ENCODE data around the gene RTRAF. TPM values are rescaled to one million over a fixed set of nuclear protein-coding genes. Genes with fewer than 3 reads are reported as not detected.

The RTRAF gene
- total RNA-seq, 1 experiment from 2014 or later, result 784 TPM

DNA sequence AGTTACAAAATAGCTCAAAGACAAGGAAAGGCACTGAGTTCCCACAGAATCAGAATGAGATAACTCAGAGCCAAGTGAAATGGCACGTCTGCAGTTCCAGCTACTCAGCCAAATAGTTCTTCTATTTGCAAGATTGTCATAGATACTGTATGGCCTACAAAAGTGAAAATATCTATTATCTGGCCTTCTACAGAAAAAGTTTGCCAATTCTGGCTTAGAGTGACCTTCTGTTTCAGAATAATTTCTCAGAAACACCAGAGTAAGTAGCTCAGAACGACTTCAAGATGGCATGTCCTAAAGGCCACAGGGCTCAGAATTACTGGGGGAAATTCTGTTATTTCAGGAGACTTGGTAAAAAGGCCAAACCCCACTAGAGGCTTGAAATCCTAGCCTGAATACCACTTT is 10.7 kb upstream of the RTRAF start:
- H3K27me3 ChIP-seq (ENCODE audit: low read length), result no peaks in the 10 kb centered on the region
- H3K9me2 ChIP-seq (replicated peaks; ENCODE audit: insufficient read depth, low read length), result no peaks in the 10 kb centered on the region
- H3K4me1 ChIP-seq (ENCODE audit: low read length), result peaks cover 24% of the 10 kb centered on the region
- no peak overlapping the region for H2AFZ ChIP-seq (ENCODE audit: low read length)
- H3K36me3 ChIP-seq (ENCODE audit: insufficient read depth, low read length), result no peaks in the 10 kb centered on the region
- H3K9me3 ChIP-seq (ENCODE audit: low read length), result no peaks in the 10 kb centered on the region
- H3K4me3 ChIP-seq (ENCODE audit: low read length), result no peak overlapping the region
- H3K4me2 ChIP-seq (ENCODE audit: low read depth, low read length, poor library complexity, severe bottlenecking), result no peak overlapping the region
- no peak for DNase-seq
- H4K20me1 ChIP-seq (ENCODE audit: insufficient read depth, low read depth, low read length), result no peaks in the 10 kb centered on the region
- H3K9ac ChIP-seq (ENCODE audit: low read length), result no peak overlapping the region
- peak overlapping the region; percentile 33 for H3K27ac ChIP-seq (ENCODE audit: low read length)
- H3K79me2 ChIP-seq (ENCODE audit: low read length), result no peaks in the 10 kb centered on the region

- no peaks in the 10 kb centered on the region for H3K36me3 ChIP-seq (ENCODE audit: insufficient read depth, low read length)
- H3K27me3 ChIP-seq (ENCODE audit: low read length), result no peaks in the 10 kb centered on the region
- no peak overlapping the region for H3K4me2 ChIP-seq (ENCODE audit: low read depth, low read length, poor library complexity, severe bottlenecking)
- DNase-seq, result peak; percentile 94
- no peak overlapping the region for H3K9ac ChIP-seq (ENCODE audit: low read length)
- no peaks in the 10 kb centered on the region for H4K20me1 ChIP-seq (ENCODE audit: insufficient read depth, low read depth, low read length)
- H3K9me2 ChIP-seq (replicated peaks; ENCODE audit: insufficient read depth, low read length), result no peaks in the 10 kb centered on the region
- H3K4me3 ChIP-seq (ENCODE audit: low read length), result no peak overlapping the region
- H3K27ac ChIP-seq (ENCODE audit: low read length), result peak overlapping the region; percentile 33; the same call in 1 of the 2 replicates
- H3K79me2 ChIP-seq (ENCODE audit: low read length), result no peaks in the 10 kb centered on the region
- H2AFZ ChIP-seq (ENCODE audit: low read length), result no peak overlapping the region
- H3K9me3 ChIP-seq (ENCODE audit: low read length), result no peaks in the 10 kb centered on the region
- peaks cover 24% of the 10 kb centered on the region for H3K4me1 ChIP-seq (ENCODE audit: low read length)
These were observed 10.1 kb upstream of the RTRAF start for GRCh38 chr14:51979088-51979709.

- H4K20me1 ChIP-seq (ENCODE audit: insufficient read depth, low read depth, low read length), result no peaks in the 10 kb centered on the region
- no peak overlapping the region for H3K27ac ChIP-seq (ENCODE audit: low read length)
- no peaks in the 10 kb centered on the region for H3K36me3 ChIP-seq (ENCODE audit: insufficient read depth, low read length)
- no peak overlapping the region for H3K4me2 ChIP-seq (ENCODE audit: low read depth, low read length, poor library complexity, severe bottlenecking)
- no peaks in the 10 kb centered on the region for H3K9me2 ChIP-seq (replicated peaks; ENCODE audit: insufficient read depth, low read length)
- H3K27me3 ChIP-seq (ENCODE audit: low read length), result no peaks in the 10 kb centered on the region
- no peak overlapping the region for H3K4me3 ChIP-seq (ENCODE audit: low read length)
- H3K9me3 ChIP-seq (ENCODE audit: low read length), result no peaks in the 10 kb centered on the region
- no peak overlapping the region for H2AFZ ChIP-seq (ENCODE audit: low read length)
- H3K4me1 ChIP-seq (ENCODE audit: low read length), result peaks cover 24% of the 10 kb centered on the region
- H3K9ac ChIP-seq (ENCODE audit: low read length), result no peak overlapping the region
- no peaks in the 10 kb centered on the region for H3K79me2 ChIP-seq (ENCODE audit: low read length)
- no peak for DNase-seq
These were observed 8.0 kb upstream of the RTRAF start for GRCh38 chr14:51981218-51981854.

- peaks cover 10% of the 10 kb centered on the region; the same call in 1 of the 2 replicates for H4K20me1 ChIP-seq (ENCODE audit: insufficient read depth, low read depth, low read length)
- H3K4me3 ChIP-seq (ENCODE audit: low read length), result peak overlapping the region; percentile 95
- peaks cover 21% of the 10 kb centered on the region; the same call in 1 of the 2 replicates for H3K36me3 ChIP-seq (ENCODE audit: insufficient read depth, low read length)
- H3K27me3 ChIP-seq (ENCODE audit: low read length), result no peaks in the 10 kb centered on the region
- no peak for DNase-seq
- H3K9me3 ChIP-seq (ENCODE audit: low read length), result no peaks in the 10 kb centered on the region
- peak overlapping the region; percentile 82 for H3K9ac ChIP-seq (ENCODE audit: low read length)
- peak overlapping the region; percentile 44; the same call in 1 of the 2 replicates for H2AFZ ChIP-seq (ENCODE audit: low read length)
- H3K9me2 ChIP-seq (replicated peaks; ENCODE audit: insufficient read depth, low read length), result no peaks in the 10 kb centered on the region
- H3K79me2 ChIP-seq (ENCODE audit: low read length), result peaks cover 44% of the 10 kb centered on the region
- peak overlapping the region; percentile 38; the same call in 1 of the 2 replicates for H3K27ac ChIP-seq (ENCODE audit: low read length)
- peaks cover 41% of the 10 kb centered on the region for H3K4me1 ChIP-seq (ENCODE audit: low read length)
- H3K4me2 ChIP-seq (ENCODE audit: low read depth, low read length, poor library complexity, severe bottlenecking), result peak overlapping the region; percentile 97
These were observed 1.1 kb upstream of the RTRAF start for GRCh38 chr14:51988221-51988620.

DNA sequence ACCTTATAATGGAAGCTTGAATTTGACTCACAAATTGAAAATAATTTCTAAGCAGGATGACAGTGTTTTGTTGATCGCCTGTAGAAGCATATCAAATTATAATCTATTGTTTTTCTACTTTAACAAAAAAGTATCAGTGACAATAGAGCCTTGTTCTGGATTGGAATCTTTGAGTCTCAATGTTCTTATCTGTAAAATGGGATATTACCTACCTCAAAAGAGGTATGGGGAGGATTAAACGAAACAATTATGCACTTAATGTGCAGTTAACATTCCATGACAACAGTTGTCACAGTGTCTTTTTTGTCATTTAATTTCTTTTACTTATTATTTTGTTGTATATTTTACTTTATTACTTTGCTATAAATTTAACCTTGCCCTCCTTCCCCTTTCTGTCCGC is 1.1 kb downstream of the RTRAF start:
- DNase-seq, result no peak
- Histone ChIP-seq H3K4me1 (ENCODE audit: low read length) (peaks cover 47% of the 10 kb centered on the region), H3K4me3 (ENCODE audit: low read length) (peak overlapping the region; percentile 95), H3K9me2 (replicated peaks; ENCODE audit: insufficient read depth, low read length) (no peaks in the 10 kb centered on the region), H3K4me2 (ENCODE audit: low read depth, low read length, poor library complexity, severe bottlenecking) (peak overlapping the region; percentile 99), H3K27ac (ENCODE audit: low read length) (no peak overlapping the region), H3K9me3 (ENCODE audit: low read length) (no peaks in the 10 kb centered on the region), H2AFZ (ENCODE audit: low read length) (no peak overlapping the region), H3K36me3 (ENCODE audit: insufficient read depth, low read length) (peaks cover 43% of the 10 kb centered on the region; the same call in 1 of the 2 replicates), H3K79me2 (ENCODE audit: low read length) (peaks cover 67% of the 10 kb centered on the region), H4K20me1 (ENCODE audit: insufficient read depth, low read depth, low read length) (peaks cover 10% of the 10 kb centered on the region; the same call in 1 of the 2 replicates), H3K27me3 (ENCODE audit: low read length) (no peaks in the 10 kb centered on the region), H3K9ac (ENCODE audit: low read length) (peak overlapping the region; percentile 89)

- no peak overlapping the region for H3K27ac ChIP-seq (ENCODE audit: low read length)
These were observed 4.1 kb downstream of the RTRAF start for GRCh38 chr14:51993285-51993920.

DNA sequence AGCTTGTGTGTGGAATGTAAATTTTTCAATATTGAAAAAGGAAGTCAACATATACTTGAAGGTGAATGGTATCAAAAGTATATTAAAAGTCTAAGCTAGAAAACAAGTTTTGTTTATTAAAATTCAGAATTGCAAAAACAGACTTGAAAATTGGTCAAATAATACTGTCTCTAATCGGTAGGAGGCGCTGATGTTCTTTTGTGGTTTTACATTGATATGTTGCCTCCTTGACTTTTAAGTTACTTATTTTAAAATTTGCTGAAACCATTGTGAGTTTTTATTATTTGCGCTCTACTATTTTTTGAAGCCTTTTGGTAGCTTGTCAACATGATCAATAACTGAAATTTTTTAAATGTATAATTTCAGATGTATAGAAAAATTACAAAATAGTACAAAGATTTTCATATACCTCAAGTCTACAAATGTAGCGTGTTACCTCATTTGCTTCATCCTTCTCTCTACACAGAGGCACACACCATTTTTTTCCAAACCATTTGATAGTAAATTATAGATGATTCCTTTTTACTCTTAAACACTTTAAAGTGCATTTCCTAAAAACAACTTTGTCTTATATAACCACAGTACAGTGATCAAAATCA is 6.9 kb downstream of the RTRAF start:
- Histone ChIP-seq H3K27me3 (ENCODE audit: low read length) (no peaks in the 10 kb centered on the region), H3K4me1 (ENCODE audit: low read length) (peaks cover 24% of the 10 kb centered on the region), H4K20me1 (ENCODE audit: insufficient read depth, low read depth, low read length) (peaks cover 5% of the 10 kb centered on the region; the same call in 1 of the 2 replicates), H3K36me3 (ENCODE audit: insufficient read depth, low read length) (peaks cover 95% of the 10 kb centered on the region), H3K9me3 (ENCODE audit: low read length) (no peaks in the 10 kb centered on the region), H3K4me3 (ENCODE audit: low read length) (no peak overlapping the region), H3K27ac (ENCODE audit: low read length) (no peak overlapping the region), H3K9ac (ENCODE audit: low read length) (no peak overlapping the region), H3K4me2 (ENCODE audit: low read depth, low read length, poor library complexity, severe bottlenecking) (no peak overlapping the region), H3K9me2 (replicated peaks; ENCODE audit: insufficient read depth, low read length) (no peaks in the 10 kb centered on the region), H3K79me2 (ENCODE audit: low read length) (peaks cover 82% of the 10 kb centered on the region), H2AFZ (ENCODE audit: low read length) (no peak overlapping the region)
- DNase-seq, result peak; percentile 77

More at GRCh38 chr14:51993285-51993920, 4.1 kb downstream of the RTRAF start:
- Histone ChIP-seq H4K20me1 (ENCODE audit: insufficient read depth, low read depth, low read length) (peaks cover 15% of the 10 kb centered on the region), H3K27me3 (ENCODE audit: low read length) (no peaks in the 10 kb centered on the region), H3K9me2 (replicated peaks; ENCODE audit: insufficient read depth, low read length) (no peaks in the 10 kb centered on the region), H3K79me2 (ENCODE audit: low read length) (peaks cover 95% of the 10 kb centered on the region), H3K4me1 (ENCODE audit: low read length) (peaks cover 42% of the 10 kb centered on the region), H3K9ac (ENCODE audit: low read length) (no peak overlapping the region), H3K9me3 (ENCODE audit: low read length) (no peaks in the 10 kb centered on the region), H3K36me3 (ENCODE audit: insufficient read depth, low read length) (peaks cover 72% of the 10 kb centered on the region; the same call in 1 of the 2 replicates), H3K4me2 (ENCODE audit: low read depth, low read length, poor library complexity, severe bottlenecking) (peak overlapping the region; percentile 2), H2AFZ (ENCODE audit: low read length) (no peak overlapping the region), H3K4me3 (ENCODE audit: low read length) (no peak overlapping the region)
- DNase-seq, result peak; percentile 60

DNA sequence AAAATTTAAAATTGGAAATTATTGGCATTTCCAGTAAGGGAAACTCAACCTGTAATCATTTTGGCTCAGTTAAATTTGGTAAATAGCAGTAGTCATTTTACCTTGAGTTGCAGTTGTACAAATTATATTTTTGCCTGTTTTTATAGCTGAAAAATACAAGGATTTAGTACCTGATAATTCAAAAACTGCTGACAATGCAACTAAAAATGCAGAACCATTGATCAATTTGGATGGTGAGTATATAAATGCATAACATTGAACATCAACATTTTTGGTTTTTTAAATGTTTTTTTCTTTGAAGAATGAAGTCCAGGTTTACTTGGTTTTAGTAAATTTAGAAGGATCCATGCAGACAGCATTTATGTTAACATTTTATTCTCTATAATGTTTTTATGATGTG is 9.0 kb downstream of the RTRAF start:
- Histone ChIP-seq H3K4me1 (ENCODE audit: low read length) (peaks cover 4% of the 10 kb centered on the region), H3K9ac (ENCODE audit: low read length) (no peak overlapping the region), H3K36me3 (ENCODE audit: insufficient read depth, low read length) (peaks cover 98% of the 10 kb centered on the region), H3K27me3 (ENCODE audit: low read length) (no peaks in the 10 kb centered on the region), H3K9me3 (ENCODE audit: low read length) (no peaks in the 10 kb centered on the region), H3K79me2 (ENCODE audit: low read length) (peaks cover 67% of the 10 kb centered on the region), H3K9me2 (replicated peaks; ENCODE audit: insufficient read depth, low read length) (no peaks in the 10 kb centered on the region), H2AFZ (ENCODE audit: low read length) (no peak overlapping the region), H3K4me3 (ENCODE audit: low read length) (no peak overlapping the region), H3K27ac (ENCODE audit: low read length) (no peak overlapping the region), H4K20me1 (ENCODE audit: insufficient read depth, low read depth, low read length) (peaks cover 10% of the 10 kb centered on the region; the same call in 1 of the 2 replicates), H3K4me2 (ENCODE audit: low read depth, low read length, poor library complexity, severe bottlenecking) (no peak overlapping the region)
- DNase-seq, result no peak

Measured in Karpas-422 (cell line).